A549 (cell line): Measurements from ENCODE around the gene AUTS2. TPM values are rescaled to one million over a fixed set of nuclear protein-coding genes. Genes with fewer than 3 reads are reported as not detected.

Experiments used
- ATAC-seq, 2 experiments: fragments of 200-7000 bp in 1 of 2; fragments of >200 bp in 1 of 2; cut with Nextera tagmentation in 1 of 2; cut with Tn5 transposase in 1 of 2; 3 replicates each; pipeline versions ENCODE4 v1.8.0 to v1.9.1; 2018 to 2020; ENCODE audit warnings: mild to moderate bottlenecking in 1 of 2, moderate library complexity in 1 of 2
- CTCF ChIA-PET: fragments of 300-600 bp; sonication (Branson Sonifier 250); formaldehyde crosslinking; extraction: SDS; loops from one replicate; lab custom pipeline; 2021; ENCODE audit warnings: antibody characterized with exemption, inconsistent platforms; lab: Yijun Ruan, JAX
- POLR2A ChIA-PET: fragments of 350-600 bp; formaldehyde crosslinking; extraction: SDS; loops from one replicate; lab custom pipeline; 2021; ENCODE audit warnings: antibody characterized with exemption, inconsistent platforms; lab: Yijun Ruan, JAX
- DNase-seq, 2 experiments: peaks; one replicate each; pipeline versions ENCODE4 v3.0.0 to v3.0.0-alpha.2; 2011 to 2016; ENCODE audit warnings: low read depth in 1 of 2, low spot score in 1 of 2
- FAIRE-seq: peaks from 2 replicates; lab custom pipeline; 2011; peaks lifted over from hg19 to GRCh38; lab: Jason Lieb, UNC
- H3K27ac ChIP-seq, 2 experiments: fragments of >200 bp; sonication (Bioruptor Twin); formaldehyde crosslinking; 3 replicates each; pipeline ENCODE4 v1.5.1; 2016 to 2017
- H3K4me1 ChIP-seq: fragments of >200 bp; sonication (Bioruptor Twin); formaldehyde crosslinking; 3 replicates; pipeline ENCODE4 v1.6.1; 2016
- H3K4me2 ChIP-seq: fragments of >200 bp; sonication (Bioruptor Twin); formaldehyde crosslinking; 3 replicates; pipeline ENCODE4 v1.6.1; 2016
- H3K4me3 ChIP-seq: fragments of >200 bp; sonication (Bioruptor Twin); formaldehyde crosslinking; 3 replicates; pipeline ENCODE4 v1.5.1; 2016
- H3K9me3 ChIP-seq: fragments of >200 bp; sonication (Bioruptor Twin); formaldehyde crosslinking; 3 replicates; pipeline ENCODE4 v1.6.1; 2016
- BHLHE40 ChIP-seq: IDR thresholded peaks from 2 replicates; pipeline ENCODE4 v1.6.1; 2012; ENCODE audit warnings: low read depth, low read length, inconsistent platforms
- CBX8 ChIP-seq: fragments of 200-600 bp; sonication (generic); IDR thresholded peaks from 2 replicates; pipeline ENCODE4 v1.6.1; 2016
- CEBPB ChIP-seq, 2 experiments: fragments of >200 bp in 1 of 2; sonication (Bioruptor Twin) in 1 of 2; formaldehyde crosslinking in 1 of 2; IDR thresholded peaks; 2 replicates each; pipeline ENCODE4 v1.6.1; 2012 to 2016
- EP300 ChIP-seq, 2 experiments: fragments of >200 bp; sonication (Bioruptor Twin); formaldehyde crosslinking; IDR thresholded peaks; 2 replicates in 1 of 2; 3 replicates in 1 of 2; pipeline ENCODE4 v1.6.1; 2016 to 2017
- FOXS1 ChIP-seq: fragments of 250-450 bp; sonication (Bioruptor Pico); IDR thresholded peaks from 2 replicates; pipeline ENCODE4 v1.5.0; 2020; ENCODE audit warnings: mild to moderate bottlenecking, moderate library complexity
- HOXA7 ChIP-seq: fragments of 250-450 bp; sonication (Bioruptor Pico); IDR thresholded peaks from 2 replicates; pipeline ENCODE4 v1.5.0; 2020; ENCODE audit warnings: mild to moderate bottlenecking, moderate library complexity
- HOXB5 ChIP-seq: fragments of 250-450 bp; sonication (Bioruptor Pico); IDR thresholded peaks from 2 replicates; pipeline ENCODE4 v1.5.0; 2020; ENCODE audit warnings: mild to moderate bottlenecking, moderate library complexity
- JUN ChIP-seq, 2 experiments: fragments of >200 bp; sonication (Bioruptor Twin); formaldehyde crosslinking; IDR thresholded peaks; 2 replicates in 1 of 2; 3 replicates in 1 of 2; pipeline ENCODE4 v1.6.1; 2016 to 2017
- KDM5A ChIP-seq: fragments of 200-600 bp; sonication (generic); IDR thresholded peaks from 2 replicates; pipeline ENCODE4 v1.6.1; 2016; ENCODE audit warnings: antibody characterized with exemption, mild to moderate bottlenecking
- MAZ ChIP-seq: fragments of 150-350 bp; IDR thresholded peaks from 2 replicates; pipeline ENCODE4 v1.6.1; 2014; ENCODE audit warnings: antibody characterized with exemption, low read depth, low read length, borderline replicate concordance
- POLR2AphosphoS2 ChIP-seq: conservative IDR thresholded peaks from 2 replicates; pipeline ENCODE4 v1.6.1; 2012; ENCODE audit warnings: low read length, improper control_type of control experiment, inconsistent platforms
- RAD21 ChIP-seq, 2 experiments: fragments of >200 bp in 1 of 2; sonication (Bioruptor Twin) in 1 of 2; formaldehyde crosslinking in 1 of 2; IDR thresholded peaks in 1 of 2; conservative IDR thresholded peaks in 1 of 2; 2 replicates in 1 of 2; 3 replicates in 1 of 2; pipeline ENCODE4 v1.6.1; 2012 to 2018; ENCODE audit warnings: inconsistent platforms in 1 of 2
- RARB ChIP-seq: fragments of 250-450 bp; sonication (Bioruptor Pico); IDR thresholded peaks from 2 replicates; pipeline ENCODE4 v1.8.0; 2021; ENCODE audit warnings: mild to moderate bottlenecking, moderate library complexity
- SREBF2 ChIP-seq: fragments of 450-650 bp; IDR thresholded peaks from 2 replicates; pipeline ENCODE4 v1.6.1; 2014; ENCODE audit warnings: mild to moderate bottlenecking, moderate library complexity
- WGBS: methylation state at CpG from one replicate; pipeline ENCODE4 v1.1.6; 2017; ENCODE audit errors: missing lambda C conversion rate; 5-methylcytosine and 5-hydroxymethylcytosine counted together
- polyA plus RNA-seq, 4 experiments: library from polyadenylated mRNA; depleted of rRNA in 3 of 4; stranded (reverse); fragments of >200 nt; fragmentation: RNase III in 1 of 4; extraction: RNeasy Plus Mini Kit Qiagen cat#74134 plus additional on column Dnase treatment in 1 of 4; gene quantifications; 2 replicates in 3 of 4; 3 replicates in 1 of 4; pipeline ENCODE4 v1.2.3, GENCODE V29; 2011 to 2017
- TF ChIP-seq, protein P1 (sequence below): fragments of 250-450 bp; sonication (Bioruptor Pico); IDR thresholded peaks from 2 replicates; pipeline ENCODE4 v1.5.0; 2021; ENCODE audit warnings: mild to moderate bottlenecking, moderate library complexity, borderline replicate concordance
- TF ChIP-seq, protein P2 (sequence below): fragments of 200-600 bp; sonication (generic); IDR thresholded peaks from 2 replicates; pipeline ENCODE4 v1.6.1; 2016; ENCODE audit warnings: antibody characterized with exemption, mild to moderate bottlenecking, moderate library complexity

Gene AUTS2
- polyA plus RNA-seq, 2 of the 4 experiments (the other 2 are of a cell fraction), result 1.6 to 3.6 TPM

DNA sequence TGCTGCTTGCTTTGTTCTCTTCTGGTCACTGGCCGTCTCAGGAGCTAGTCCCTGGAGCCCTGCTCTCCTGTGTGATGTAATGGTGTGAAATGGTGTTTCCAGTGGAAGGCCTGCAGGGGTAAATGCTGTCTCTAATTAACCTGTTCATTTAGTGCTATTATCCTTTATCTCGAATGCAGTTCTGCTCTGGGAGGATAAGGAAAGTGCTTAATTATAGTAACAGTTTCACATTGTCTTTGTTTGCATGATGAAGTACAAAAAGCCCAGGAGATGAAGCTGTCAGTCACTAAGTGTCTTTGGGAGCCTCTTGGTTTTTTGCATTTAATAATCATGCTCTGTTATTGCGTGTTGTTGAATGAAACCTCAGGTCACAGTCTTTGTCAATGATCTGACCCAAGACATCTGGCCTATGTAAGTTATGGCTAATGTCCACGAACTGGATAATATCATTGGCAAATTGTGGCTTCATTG lies 778.3 kb downstream of the AUTS2 start:
- CTCF ChIA-PET, result no interaction called here

GRCh38 chr7:70377957-70378356 lies 779.7 kb downstream of the AUTS2 start:
- Histone ChIP-seq H3K4me2 (no peak overlapping the region), H3K9me3 (no peaks in the 10 kb centered on the region; the same call in 2 of the 3 replicates), H3K4me3 (no peak overlapping the region), H3K4me1 (no peaks in the 10 kb centered on the region), H3K27ac (no peak overlapping the region)
- ATAC-seq (no peak), FAIRE-seq (no peak), DNase-seq (no peak)
- ChIA-PET POLR2A (no interaction called here), CTCF (no interaction called here)
- TF ChIP-seq KDM5A, result no peak
- TF ChIP-seq JUN (IDR thresholded peaks at IDR 0.05), result no peak
- no peak for TF ChIP-seq SREBF2
- no peak for TF ChIP-seq EP300 (IDR thresholded peaks at IDR 0.05)
- 49% methylated on average over 7 of the region's 7 CpGs for WGBS

More for the DNA sequence above, 778.3 kb downstream of the AUTS2 start:
- Histone ChIP-seq H3K27ac (no peak overlapping the region), H3K4me2 (no peak overlapping the region), H3K4me1 (no peaks in the 10 kb centered on the region), H3K4me3 (no peak overlapping the region), H3K9me3 (no peaks in the 10 kb centered on the region; the same call in 2 of the 3 replicates)
- WGBS, result 1% methylated on average over 4 of the region's 4 CpGs
- POLR2A ChIA-PET, result no interaction called here
- no peak for TF ChIP-seq CEBPB (IDR thresholded peaks at IDR 0.05)
- FAIRE-seq, result no peak
- no peak for ATAC-seq
- DNase-seq, result no peak

- H3K9me3 ChIP-seq, result no peaks in the 10 kb centered on the region; the same call in 2 of the 3 replicates
- CTCF ChIA-PET, result no interaction called here
- H3K4me3 ChIP-seq, result no peak overlapping the region
- H3K4me2 ChIP-seq, result no peak overlapping the region
- ATAC-seq, result no peak
- POLR2A ChIA-PET, result no interaction called here
- 31% methylated on average over 9 of the region's 9 CpGs for WGBS
- FAIRE-seq, result no peak
- no peak for DNase-seq
- TF ChIP-seq MAZ, result no peak
- TF ChIP-seq FOXS1 (CRISPR knock-in tag), result no peak
- TF ChIP-seq CBX8, result no peak
- no peak for TF ChIP-seq RAD21 (conservative IDR thresholded peaks at IDR 0.05 in 1 of 2, IDR thresholded peaks at IDR 0.05 in 1 of 2)
- TF ChIP-seq, protein P1, sequence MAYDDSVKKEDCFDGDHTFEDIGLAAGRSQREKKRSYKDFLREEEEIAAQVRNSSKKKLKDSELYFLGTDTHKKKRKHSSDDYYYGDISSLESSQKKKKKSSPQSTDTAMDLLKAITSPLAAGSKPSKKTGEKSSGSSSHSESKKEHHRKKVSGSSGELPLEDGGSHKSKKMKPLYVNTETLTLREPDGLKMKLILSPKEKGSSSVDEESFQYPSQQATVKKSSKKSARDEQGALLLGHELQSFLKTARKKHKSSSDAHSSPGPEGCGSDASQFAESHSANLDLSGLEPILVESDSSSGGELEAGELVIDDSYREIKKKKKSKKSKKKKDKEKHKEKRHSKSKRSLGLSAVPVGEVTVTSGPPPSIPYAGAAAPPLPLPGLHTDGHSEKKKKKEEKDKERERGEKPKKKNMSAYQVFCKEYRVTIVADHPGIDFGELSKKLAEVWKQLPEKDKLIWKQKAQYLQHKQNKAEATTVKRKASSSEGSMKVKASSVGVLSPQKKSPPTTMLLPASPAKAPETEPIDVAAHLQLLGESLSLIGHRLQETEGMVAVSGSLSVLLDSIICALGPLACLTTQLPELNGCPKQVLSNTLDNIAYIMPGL (CRISPR knock-in tag), result no peak
- no peak for TF ChIP-seq POLR2AphosphoS2
- no peak for TF ChIP-seq HOXA7 (CRISPR knock-in tag)
- no peak for TF ChIP-seq HOXB5
- no peak for TF ChIP-seq BHLHE40
- no peak for TF ChIP-seq RARB (CRISPR knock-in tag)
- TF ChIP-seq, protein P2, sequence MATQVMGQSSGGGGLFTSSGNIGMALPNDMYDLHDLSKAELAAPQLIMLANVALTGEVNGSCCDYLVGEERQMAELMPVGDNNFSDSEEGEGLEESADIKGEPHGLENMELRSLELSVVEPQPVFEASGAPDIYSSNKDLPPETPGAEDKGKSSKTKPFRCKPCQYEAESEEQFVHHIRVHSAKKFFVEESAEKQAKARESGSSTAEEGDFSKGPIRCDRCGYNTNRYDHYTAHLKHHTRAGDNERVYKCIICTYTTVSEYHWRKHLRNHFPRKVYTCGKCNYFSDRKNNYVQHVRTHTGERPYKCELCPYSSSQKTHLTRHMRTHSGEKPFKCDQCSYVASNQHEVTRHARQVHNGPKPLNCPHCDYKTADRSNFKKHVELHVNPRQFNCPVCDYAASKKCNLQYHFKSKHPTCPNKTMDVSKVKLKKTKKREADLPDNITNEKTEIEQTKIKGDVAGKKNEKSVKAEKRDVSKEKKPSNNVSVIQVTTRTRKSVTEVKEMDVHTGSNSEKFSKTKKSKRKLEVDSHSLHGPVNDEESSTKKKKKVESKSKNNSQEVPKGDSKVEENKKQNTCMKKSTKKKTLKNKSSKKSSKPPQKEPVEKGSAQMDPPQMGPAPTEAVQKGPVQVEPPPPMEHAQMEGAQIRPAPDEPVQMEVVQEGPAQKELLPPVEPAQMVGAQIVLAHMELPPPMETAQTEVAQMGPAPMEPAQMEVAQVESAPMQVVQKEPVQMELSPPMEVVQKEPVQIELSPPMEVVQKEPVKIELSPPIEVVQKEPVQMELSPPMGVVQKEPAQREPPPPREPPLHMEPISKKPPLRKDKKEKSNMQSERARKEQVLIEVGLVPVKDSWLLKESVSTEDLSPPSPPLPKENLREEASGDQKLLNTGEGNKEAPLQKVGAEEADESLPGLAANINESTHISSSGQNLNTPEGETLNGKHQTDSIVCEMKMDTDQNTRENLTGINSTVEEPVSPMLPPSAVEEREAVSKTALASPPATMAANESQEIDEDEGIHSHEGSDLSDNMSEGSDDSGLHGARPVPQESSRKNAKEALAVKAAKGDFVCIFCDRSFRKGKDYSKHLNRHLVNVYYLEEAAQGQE, result no peak
- no peaks in the 10 kb centered on the region for H3K4me1 ChIP-seq
- H3K27ac ChIP-seq, result no peak overlapping the region
Observed at GRCh38 chr7:70379210-70379609, 780.9 kb downstream of the AUTS2 start.
